Activated effector memory CD4-positive, alpha-beta T cell treated with anti-CD3 and anti-CD28 coated beads, Interleukin-2, amount 50 U/mL, for 16 hours (primary cell): Measurements from ENCODE around the gene TYSND1.
"Not testable (repeated sequence)": the region's sequence is repeated elsewhere in the genome, so short reads cannot be mapped to it uniquely, and the experiment has no call there.

Experiments
- DNase-seq: peaks from one replicate; pipeline ENCODE4 v3.0.0-alpha.2; 2020

The TYSND1 gene

GRCh38 chr10:70106958-70107791 lies 39.3 kb downstream of the TYSND1 start:
- DNase-seq = no peak

- no peak for DNase-seq
These were observed 44.8 kb downstream of the TYSND1 start for GRCh38 chr10:70101668-70102067.

GRCh38 chr10:70101068-70101562 lies 45.4 kb downstream of the TYSND1 start:
- DNase-seq = not testable (repeated sequence)

- no peak for DNase-seq
These were observed 48.2 kb downstream of the TYSND1 start for GRCh38 chr10:70098271-70098670.

- DNase-seq = no peak
These were observed 49.0 kb downstream of the TYSND1 start for GRCh38 chr10:70097459-70097858.

- no peak for DNase-seq
These were observed 49.6 kb downstream of the TYSND1 start for GRCh38 chr10:70096705-70097420.

GRCh38 chr10:70096016-70096704 lies 50.3 kb downstream of the TYSND1 start:
- DNase-seq = no peak

GRCh38 chr10:70094250-70094649 lies 52.2 kb downstream of the TYSND1 start:
- DNase-seq = no peak

GRCh38 chr10:70093335-70093944 lies 53.1 kb downstream of the TYSND1 start:
- no peak for DNase-seq

GRCh38 chr10:70092389-70092718 lies 54.1 kb downstream of the TYSND1 start:
- DNase-seq = no peak

GRCh38 chr10:70090951-70091350 lies 55.5 kb downstream of the TYSND1 start:
- no peak for DNase-seq

- no peak for DNase-seq
These were observed 56.5 kb downstream of the TYSND1 start for GRCh38 chr10:70090013-70090412.

- DNase-seq = no peak
These were observed 58.2 kb downstream of the TYSND1 start for GRCh38 chr10:70088308-70088698.
